ENCODE results near the gene GCNT2.

DNA sequence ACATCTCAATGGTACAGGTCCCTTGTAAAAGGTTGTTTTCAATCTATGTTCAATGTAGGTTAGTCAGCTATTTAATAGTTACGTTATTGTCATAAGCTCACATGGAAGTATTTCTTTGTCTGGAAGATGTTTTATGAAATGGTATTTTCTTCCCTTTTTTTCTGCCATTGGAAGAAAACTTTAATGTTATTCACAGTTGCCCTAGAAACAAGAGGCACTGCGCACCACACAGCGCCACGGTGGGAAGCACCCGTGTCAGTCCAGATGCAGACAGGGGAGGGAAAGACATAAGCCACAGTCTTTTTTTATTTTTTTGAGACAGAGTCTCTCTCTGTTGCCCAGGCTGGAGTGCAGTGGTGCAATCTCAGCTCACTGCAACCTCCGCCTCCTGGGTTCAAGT lies 82.1 kb downstream of the GCNT2 start:
- no peak for TF ChIP-seq POLR2A (IDR thresholded peaks at IDR 0.05)
- TF ChIP-seq, protein P1, sequence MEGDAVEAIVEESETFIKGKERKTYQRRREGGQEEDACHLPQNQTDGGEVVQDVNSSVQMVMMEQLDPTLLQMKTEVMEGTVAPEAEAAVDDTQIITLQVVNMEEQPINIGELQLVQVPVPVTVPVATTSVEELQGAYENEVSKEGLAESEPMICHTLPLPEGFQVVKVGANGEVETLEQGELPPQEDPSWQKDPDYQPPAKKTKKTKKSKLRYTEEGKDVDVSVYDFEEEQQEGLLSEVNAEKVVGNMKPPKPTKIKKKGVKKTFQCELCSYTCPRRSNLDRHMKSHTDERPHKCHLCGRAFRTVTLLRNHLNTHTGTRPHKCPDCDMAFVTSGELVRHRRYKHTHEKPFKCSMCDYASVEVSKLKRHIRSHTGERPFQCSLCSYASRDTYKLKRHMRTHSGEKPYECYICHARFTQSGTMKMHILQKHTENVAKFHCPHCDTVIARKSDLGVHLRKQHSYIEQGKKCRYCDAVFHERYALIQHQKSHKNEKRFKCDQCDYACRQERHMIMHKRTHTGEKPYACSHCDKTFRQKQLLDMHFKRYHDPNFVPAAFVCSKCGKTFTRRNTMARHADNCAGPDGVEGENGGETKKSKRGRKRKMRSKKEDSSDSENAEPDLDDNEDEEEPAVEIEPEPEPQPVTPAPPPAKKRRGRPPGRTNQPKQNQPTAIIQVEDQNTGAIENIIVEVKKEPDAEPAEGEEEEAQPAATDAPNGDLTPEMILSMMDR (IDR thresholded peaks at IDR 0.05) = no peak

Measured in gastroesophageal sphincter (tissue), 3 donors.